OCI-LY3 (cell line): ENCODE measurements around the gene ATG2A.

Experiments used
- H2AFZ ChIP-seq: fragments of 200-600, 300-600 bp; shearing (Covaris generic); 2 replicates; pipeline ENCODE4 v1.6.0; 2014; ENCODE audit warnings: antibody characterized with exemption, low read depth, low read length
- H3K27ac ChIP-seq: fragments of 200-600, 300-600 bp; sonication (generic); 2 replicates; pipeline ENCODE4 v1.5.1; 2014; ENCODE audit warnings: mild to moderate bottlenecking, low read length, moderate library complexity, mixed read lengths
- H3K27me3 ChIP-seq: fragments of 200-600, 300-600 bp; sonication (generic); 2 replicates; pipeline ENCODE4 v1.6.1; 2014; ENCODE audit warnings: low read depth, low read length, mixed read lengths
- H3K36me3 ChIP-seq: fragments of 200-600, 300-600 bp; sonication (generic); replicated peaks from 2 replicates; pipeline ENCODE3; 2014; ENCODE audit warnings: low read depth, low read length, mixed read lengths
- H3K4me1 ChIP-seq: fragments of 300-600, 200-600 bp; sonication (generic); 2 replicates; pipeline ENCODE4 v1.6.1; 2014; ENCODE audit warnings: low read length, mixed read lengths
- H3K4me2 ChIP-seq: fragments of 200-600, 300-600 bp; sonication (generic); 2 replicates; pipeline ENCODE4 v1.6.1; 2014; ENCODE audit warnings: low read length, mixed read lengths
- H3K4me3 ChIP-seq: fragments of 300-600, 200-600 bp; sonication (generic); 2 replicates; pipeline ENCODE4 v1.5.1; 2014; ENCODE audit warnings: antibody characterized with exemption, mild to moderate bottlenecking, low read length, moderate library complexity
- H3K79me2 ChIP-seq: fragments of 300-600, 200-600 bp; shearing (Covaris generic); 2 replicates; pipeline ENCODE4 v1.6.1; 2014; ENCODE audit warnings: mild to moderate bottlenecking, low read length, mixed read lengths
- H3K9ac ChIP-seq: fragments of 300-600, 200-600 bp; shearing (Covaris generic); 2 replicates; pipeline ENCODE4 v1.6.0; 2014; ENCODE audit warnings: mild to moderate bottlenecking, low read length, moderate library complexity
- H3K9me3 ChIP-seq: fragments of 200-600, 300-600 bp; shearing (Covaris generic); 2 replicates; pipeline ENCODE4 v1.6.1; 2014; ENCODE audit warnings: low read length, mixed read lengths; ENCODE audit not compliant: insufficient read depth
- H4K20me1 ChIP-seq: fragments of 200-600, 300-600 bp; sonication (generic); 2 replicates; pipeline ENCODE4 v1.6.1; 2016; ENCODE audit warnings: low read length, mixed read lengths; ENCODE audit not compliant: insufficient read depth
- CTCF ChIP-seq: fragments of 200-600, 300-600 bp; sonication (generic); IDR thresholded peaks from 2 replicates; pipeline ENCODE4 v1.5.1; 2014; ENCODE audit warnings: antibody characterized with exemption, low read length, low read depth
- EZH2phosphoT487 ChIP-seq: fragments of 200-600 bp; shearing (Covaris generic); IDR thresholded peaks from 2 replicates; pipeline ENCODE4 v1.6.1; 2018; ENCODE audit warnings: antibody characterized with exemption, mixed run types, low read depth

Gene ATG2A

GRCh38 chr11:64898076-64898445 is 18.9 kb downstream of the ATG2A start:
- no peak overlapping the region for H3K4me3 ChIP-seq
- H3K27me3 ChIP-seq = no peaks in the 10 kb centered on the region
- no peak overlapping the region for H3K9ac ChIP-seq
- peaks cover 4% of the 10 kb centered on the region for H3K36me3 ChIP-seq
- H3K4me1 ChIP-seq = peaks cover 40% of the 10 kb centered on the region
- TF ChIP-seq CTCF (no peak), EZH2phosphoT487 (no peak)
- H3K27ac ChIP-seq = no peak overlapping the region
- H2AFZ ChIP-seq = no peak overlapping the region
- H3K79me2 ChIP-seq = no peaks in the 10 kb centered on the region
- no peaks in the 10 kb centered on the region for H3K9me3 ChIP-seq
- no peak overlapping the region for H3K4me2 ChIP-seq
- H4K20me1 ChIP-seq = no peaks in the 10 kb centered on the region

DNA sequence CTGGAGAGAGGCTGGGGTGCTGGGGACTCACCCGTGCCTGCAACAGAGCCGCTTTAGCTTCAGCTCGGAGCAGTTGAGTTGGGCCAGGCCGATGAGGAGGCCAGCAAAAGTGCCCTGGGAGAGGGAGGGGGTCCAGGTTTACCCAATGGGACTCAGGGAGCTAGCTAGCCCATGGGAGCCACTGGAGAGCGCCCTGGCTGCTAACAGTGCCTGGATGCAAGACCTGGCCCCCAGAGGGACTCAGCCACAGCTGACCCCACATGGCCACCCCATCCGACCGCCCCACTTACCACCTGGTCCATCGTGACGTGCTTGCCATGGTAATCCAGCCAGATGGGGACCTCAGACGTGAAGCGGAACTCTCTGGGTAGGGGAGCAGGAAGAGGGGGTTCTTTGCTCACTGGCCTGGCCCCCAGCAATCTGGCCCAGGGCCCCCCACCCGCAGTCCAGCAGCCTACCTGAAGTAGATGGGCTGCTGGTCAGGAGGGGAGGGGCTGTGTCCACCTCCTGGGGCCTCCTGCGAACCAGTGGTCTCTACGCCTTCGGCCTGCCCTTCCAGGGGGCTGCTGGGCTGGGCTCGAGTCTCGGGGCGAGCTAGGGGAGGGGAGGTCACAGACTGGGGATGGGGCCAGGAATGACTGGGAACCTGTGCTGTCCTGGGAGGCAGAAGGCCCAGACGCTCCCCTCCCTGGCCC is 19.5 kb downstream of the ATG2A start:
- Histone ChIP-seq H4K20me1 (no peaks in the 10 kb centered on the region), H3K4me1 (peaks cover 43% of the 10 kb centered on the region), H2AFZ (no peak overlapping the region), H3K27me3 (no peaks in the 10 kb centered on the region), H3K9me3 (no peaks in the 10 kb centered on the region), H3K9ac (no peak overlapping the region), H3K79me2 (no peaks in the 10 kb centered on the region), H3K4me2 (no peak overlapping the region), H3K4me3 (no peak overlapping the region), H3K36me3 (peaks cover 4% of the 10 kb centered on the region), H3K27ac (no peak overlapping the region)
- TF ChIP-seq CTCF (no peak), EZH2phosphoT487 (no peak)

- Histone ChIP-seq H2AFZ (no peak overlapping the region), H3K4me2 (no peak overlapping the region), H3K9ac (no peak overlapping the region), H3K27me3 (no peaks in the 10 kb centered on the region), H3K9me3 (no peaks in the 10 kb centered on the region), H3K36me3 (peaks cover 4% of the 10 kb centered on the region), H3K4me1 (peaks cover 43% of the 10 kb centered on the region), H4K20me1 (no peaks in the 10 kb centered on the region), H3K27ac (no peak overlapping the region), H3K4me3 (no peak overlapping the region), H3K79me2 (no peaks in the 10 kb centered on the region)
- TF ChIP-seq EZH2phosphoT487 (no peak), CTCF (no peak)
Observed at GRCh38 chr11:64896448-64897022, 20.5 kb downstream of the ATG2A start.

- Histone ChIP-seq H3K9ac (no peak overlapping the region), H3K4me1 (peaks cover 34% of the 10 kb centered on the region), H3K27ac (no peak overlapping the region), H3K27me3 (no peaks in the 10 kb centered on the region), H3K79me2 (no peaks in the 10 kb centered on the region), H2AFZ (no peak overlapping the region), H3K36me3 (peaks cover 4% of the 10 kb centered on the region), H3K4me2 (peak overlapping the region; percentile 15; the same call in 1 of the 2 replicates), H3K9me3 (no peaks in the 10 kb centered on the region), H3K4me3 (no peak overlapping the region), H4K20me1 (no peaks in the 10 kb centered on the region)
- no peak for TF ChIP-seq CTCF
- TF ChIP-seq EZH2phosphoT487 = no peak
Observed at GRCh38 chr11:64894812-64895452, 22.1 kb downstream of the ATG2A start.
